ENCODE results near the gene GJD3.
"Not testable (repeated sequence)": the region's sequence is repeated elsewhere in the genome, so short reads cannot be mapped to it uniquely, and the experiment has no call there.

GJD3 gene, protein sequence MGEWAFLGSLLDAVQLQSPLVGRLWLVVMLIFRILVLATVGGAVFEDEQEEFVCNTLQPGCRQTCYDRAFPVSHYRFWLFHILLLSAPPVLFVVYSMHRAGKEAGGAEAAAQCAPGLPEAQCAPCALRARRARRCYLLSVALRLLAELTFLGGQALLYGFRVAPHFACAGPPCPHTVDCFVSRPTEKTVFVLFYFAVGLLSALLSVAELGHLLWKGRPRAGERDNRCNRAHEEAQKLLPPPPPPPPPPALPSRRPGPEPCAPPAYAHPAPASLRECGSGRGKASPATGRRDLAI

DNA sequence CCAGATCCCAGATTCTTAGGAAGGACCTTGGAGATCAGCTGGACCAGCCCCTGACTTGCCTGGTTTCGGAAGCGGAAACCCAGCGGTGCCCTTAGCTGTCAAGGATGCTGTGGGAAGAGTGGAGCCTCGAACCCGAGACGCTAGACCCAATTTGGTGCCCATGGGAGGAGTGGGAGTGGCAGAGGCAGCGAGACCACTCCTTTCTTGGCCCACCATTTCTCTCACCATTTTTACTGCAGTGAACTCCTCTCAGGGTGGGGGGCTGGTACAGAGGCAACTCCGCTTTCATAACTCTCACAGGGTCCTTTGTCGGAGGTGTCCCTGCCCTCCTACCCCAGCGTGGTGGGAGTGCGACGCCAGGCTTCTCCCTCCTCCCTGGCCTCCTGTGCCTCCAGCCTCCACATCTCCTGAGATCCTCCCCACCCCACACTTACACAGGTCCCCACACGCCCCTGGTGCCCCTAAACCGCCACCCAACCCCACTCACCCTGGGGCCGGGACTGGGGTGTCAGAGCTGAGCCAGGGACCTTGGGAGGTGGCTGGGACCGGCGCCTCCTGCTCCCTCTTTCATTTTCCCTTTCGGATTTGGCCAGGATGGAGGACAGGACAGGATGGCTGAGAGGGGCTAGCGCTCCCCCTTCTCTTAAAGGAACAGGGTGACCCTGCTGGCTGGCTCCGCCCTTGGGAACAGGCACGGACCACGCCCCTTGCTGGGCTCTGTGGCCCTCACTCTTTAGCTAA is at the start of gene GJD3:
Gene GJD3 (minus strand): TSS at position 617 of the 741 bp plus-strand sequence. CDS start 922 bp downstream, outside the sequence.
- DNase-seq: no peak
- Histone ChIP-seq H3K27me3 (ENCODE audit: insufficient read depth, low read depth, severe bottlenecking) (no peaks in the 10 kb centered on the region), H3K4me3 (ENCODE audit: low read depth, low read length) (peak within 1 kb of the TSS; percentile 57), H3K36me3 (peaks cover 3% of the 10 kb centered on the region; the same call in 1 of the 2 replicates), H3K9me3 (ENCODE audit: severe bottlenecking) (no peaks in the 10 kb centered on the region), H3K27ac (no peak within 1 kb of the TSS)
- TF ChIP-seq, protein P1, sequence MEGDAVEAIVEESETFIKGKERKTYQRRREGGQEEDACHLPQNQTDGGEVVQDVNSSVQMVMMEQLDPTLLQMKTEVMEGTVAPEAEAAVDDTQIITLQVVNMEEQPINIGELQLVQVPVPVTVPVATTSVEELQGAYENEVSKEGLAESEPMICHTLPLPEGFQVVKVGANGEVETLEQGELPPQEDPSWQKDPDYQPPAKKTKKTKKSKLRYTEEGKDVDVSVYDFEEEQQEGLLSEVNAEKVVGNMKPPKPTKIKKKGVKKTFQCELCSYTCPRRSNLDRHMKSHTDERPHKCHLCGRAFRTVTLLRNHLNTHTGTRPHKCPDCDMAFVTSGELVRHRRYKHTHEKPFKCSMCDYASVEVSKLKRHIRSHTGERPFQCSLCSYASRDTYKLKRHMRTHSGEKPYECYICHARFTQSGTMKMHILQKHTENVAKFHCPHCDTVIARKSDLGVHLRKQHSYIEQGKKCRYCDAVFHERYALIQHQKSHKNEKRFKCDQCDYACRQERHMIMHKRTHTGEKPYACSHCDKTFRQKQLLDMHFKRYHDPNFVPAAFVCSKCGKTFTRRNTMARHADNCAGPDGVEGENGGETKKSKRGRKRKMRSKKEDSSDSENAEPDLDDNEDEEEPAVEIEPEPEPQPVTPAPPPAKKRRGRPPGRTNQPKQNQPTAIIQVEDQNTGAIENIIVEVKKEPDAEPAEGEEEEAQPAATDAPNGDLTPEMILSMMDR (IDR thresholded peaks at IDR 0.05; ENCODE audit: low read depth, low read length): no peak

DNA sequence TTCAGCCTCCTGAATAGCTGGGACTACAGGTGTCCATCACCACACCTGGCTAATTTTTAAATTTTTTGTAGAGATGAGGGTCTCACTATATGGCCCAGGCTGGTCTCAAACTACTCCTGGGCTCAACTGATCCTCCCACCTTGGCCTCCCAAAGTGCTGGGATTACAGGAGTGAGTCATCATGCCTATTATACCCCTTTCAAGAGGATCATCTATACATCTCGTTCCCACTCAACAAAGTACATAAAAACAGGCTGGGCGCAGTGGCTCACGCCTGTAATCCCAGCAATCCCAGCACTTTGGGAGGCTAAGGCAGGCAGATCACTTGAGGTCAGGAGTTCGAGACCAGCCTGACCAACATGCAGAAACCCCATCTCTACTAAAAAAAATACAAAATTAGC is 49.8 kb upstream of the GJD3 start:
- DNase-seq: peak; percentile 39
- H3K27ac ChIP-seq; H3K27me3 ChIP-seq (ENCODE audit: insufficient read depth, low read depth, severe bottlenecking); H3K9me3 ChIP-seq (ENCODE audit: severe bottlenecking); H3K4me3 ChIP-seq (ENCODE audit: low read depth, low read length): not testable (repeated sequence)
- peaks cover 82% of the 10 kb centered on the region for H3K36me3 ChIP-seq

DNA sequence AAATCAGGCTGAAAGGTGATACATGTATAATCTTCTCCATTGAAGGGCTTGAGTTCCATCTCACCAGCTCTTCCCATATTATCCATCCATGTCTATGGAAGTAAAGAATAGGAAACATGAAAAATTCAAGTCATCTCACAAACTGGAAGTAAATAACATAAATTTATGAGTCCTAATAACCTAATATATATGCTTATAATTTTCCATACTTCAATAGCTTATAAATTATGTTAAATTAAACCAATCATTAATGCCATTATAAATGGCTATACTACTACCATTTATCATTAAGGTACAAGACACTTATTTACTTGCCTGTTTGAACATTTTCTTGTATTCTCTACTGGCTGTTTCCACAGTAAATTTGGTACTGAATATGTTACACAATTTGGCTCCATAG is 48.3 kb upstream of the GJD3 start:
- Histone ChIP-seq H3K9me3 (ENCODE audit: severe bottlenecking) (no peaks in the 10 kb centered on the region), H3K27ac (no peak overlapping the region), H3K4me3 (ENCODE audit: low read depth, low read length) (no peak overlapping the region), H3K36me3 (peaks cover 94% of the 10 kb centered on the region), H3K27me3 (ENCODE audit: insufficient read depth, low read depth, severe bottlenecking) (no peaks in the 10 kb centered on the region)
- TF ChIP-seq, protein P1 (IDR thresholded peaks at IDR 0.05; ENCODE audit: low read depth, low read length): no peak
- DNase-seq: no peak

DNA sequence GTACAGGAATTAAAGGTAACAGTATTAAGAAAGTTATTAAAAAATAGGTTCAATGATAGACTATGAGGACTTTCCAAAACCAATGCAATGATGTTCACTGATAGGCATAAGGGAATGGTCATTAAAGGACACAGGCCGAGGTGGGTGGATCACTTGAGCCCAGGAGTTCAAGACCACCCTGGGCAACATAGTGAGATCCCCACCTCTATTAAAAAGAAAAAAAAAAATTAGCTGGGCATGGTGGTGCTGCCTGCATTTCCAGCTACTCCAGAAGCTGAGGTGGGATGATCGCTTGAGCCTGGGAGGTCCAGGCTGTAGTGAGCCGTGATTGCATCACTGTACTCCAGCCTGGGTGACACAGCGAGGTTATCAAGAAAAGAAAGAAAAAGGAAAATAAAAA is 47.3 kb upstream of the GJD3 start:
- Histone ChIP-seq H3K4me3 (ENCODE audit: low read depth, low read length) (no peak overlapping the region), H3K9me3 (ENCODE audit: severe bottlenecking) (no peaks in the 10 kb centered on the region), H3K27ac (no peak overlapping the region), H3K27me3 (ENCODE audit: insufficient read depth, low read depth, severe bottlenecking) (no peaks in the 10 kb centered on the region), H3K36me3 (peaks cover 98% of the 10 kb centered on the region)
- TF ChIP-seq, protein P1 (IDR thresholded peaks at IDR 0.05; ENCODE audit: low read depth, low read length): no peak
- no peak for DNase-seq

DNA sequence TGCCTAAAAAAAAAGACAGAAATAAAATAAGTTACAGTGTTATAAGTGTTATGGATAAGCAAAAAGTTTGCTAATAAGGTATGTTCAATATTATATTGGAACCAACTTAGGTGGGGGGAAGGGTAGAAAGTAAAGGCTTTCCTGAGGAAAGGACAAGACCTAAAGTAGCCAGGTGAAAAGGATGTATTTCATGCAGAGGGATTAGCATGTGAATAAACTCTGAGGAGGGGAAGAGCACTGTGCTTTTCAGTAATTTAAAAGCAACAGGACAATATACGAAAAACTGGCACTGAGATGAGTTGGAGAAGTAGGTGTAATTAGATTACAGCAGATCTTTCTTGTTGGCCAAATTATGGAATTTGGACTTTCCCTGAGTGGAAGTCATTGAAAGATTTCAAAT is 45.5 kb upstream of the GJD3 start:
- peaks cover 98% of the 10 kb centered on the region for H3K36me3 ChIP-seq
- H3K4me3 ChIP-seq (ENCODE audit: low read depth, low read length): no peak overlapping the region
- no peaks in the 10 kb centered on the region for H3K27me3 ChIP-seq (ENCODE audit: insufficient read depth, low read depth, severe bottlenecking)
- TF ChIP-seq, protein P1 (IDR thresholded peaks at IDR 0.05; ENCODE audit: low read depth, low read length): no peak
- no peak overlapping the region for H3K27ac ChIP-seq
- no peaks in the 10 kb centered on the region for H3K9me3 ChIP-seq (ENCODE audit: severe bottlenecking)
- no peak for DNase-seq

DNA sequence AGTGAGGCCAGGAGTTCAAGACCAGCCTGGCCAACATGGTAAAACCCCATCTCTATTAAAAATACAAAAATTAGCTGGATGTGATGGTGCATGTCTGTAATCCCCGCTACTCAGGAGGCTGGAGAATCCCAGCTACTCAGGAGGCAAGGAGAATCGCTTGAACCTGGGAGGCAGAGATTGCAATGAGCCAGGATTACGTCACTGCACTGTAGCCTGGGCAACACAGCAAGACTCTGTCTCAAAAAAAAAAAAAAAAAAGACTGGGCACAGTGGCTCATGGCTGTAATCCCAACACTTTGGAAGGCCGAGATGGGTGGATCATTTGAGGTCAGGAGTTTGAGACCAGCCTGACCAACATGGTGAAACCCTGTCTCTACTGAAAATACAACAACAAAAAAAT is 45.0 kb upstream of the GJD3 start:
- not testable (repeated sequence) for H3K4me3 ChIP-seq (ENCODE audit: low read depth, low read length); H3K9me3 ChIP-seq (ENCODE audit: severe bottlenecking); H3K27ac ChIP-seq; H3K27me3 ChIP-seq (ENCODE audit: insufficient read depth, low read depth, severe bottlenecking); DNase-seq
- peaks cover 98% of the 10 kb centered on the region for H3K36me3 ChIP-seq

All from WERI-Rb-1 (cell line).